PC-3 (cell line): ENCODE results near the gene GCH1. TPM values are rescaled to one million over a fixed set of nuclear protein-coding genes. Genes with fewer than 3 reads are reported as not detected.

Source experiments
- ATAC-seq: fragments of 200-7000 bp; cut with Tn5 transposase; 2 replicates; pipeline ENCODE4 v1.9.1; 2020; ENCODE audit warnings: mild to moderate bottlenecking, moderate library complexity
- BruUV-seq: library from RNA; stranded (reverse); fragments of 400-500 nt; replicated peaks from 2 replicates; lab custom pipeline; 2021; lab: Mats Ljungman, UMichigan
- CTCF ChIA-PET: fragments of 300-600 bp; sonication (Branson Sonifier 250); formaldehyde crosslinking; loops from one replicate; lab custom pipeline; 2022; ENCODE audit warnings: antibody characterized with exemption; lab: Charles Lee
- POLR2A ChIA-PET: fragments of 300-600 bp; sonication (Branson Sonifier 250); formaldehyde crosslinking; loops from one replicate; lab custom pipeline; 2022; ENCODE audit warnings: antibody characterized with exemption; ENCODE audit not compliant: unreplicated experiment; lab: Charles Lee
- DNase-seq: peaks from one replicate; pipeline ENCODE4 v3.0.0-alpha.2; 2015
- H2AFZ ChIP-seq: fragments of 300-600 bp; sonication (generic); 2 replicates; pipeline ENCODE4 v1.6.0; 2016; ENCODE audit warnings: antibody characterized with exemption, low read length
- H3F3A ChIP-seq: fragments of 300-600 bp; sonication (generic); one replicate; pipeline ENCODE4 v1.6.0; 2017; ENCODE audit warnings: antibody characterized with exemption, low read length, control low read depth, mild to moderate bottlenecking; ENCODE audit not compliant: unreplicated experiment
- H3K27ac ChIP-seq: fragments of 300-600 bp; sonication (generic); 2 replicates; pipeline ENCODE4 v1.5.1; 2016; ENCODE audit warnings: mild to moderate bottlenecking, low read length
- H3K27me3 ChIP-seq: fragments of 300-600 bp; sonication (generic); 2 replicates; pipeline ENCODE4 v1.6.1; 2016; ENCODE audit warnings: low read length, mixed read lengths
- H3K36me3 ChIP-seq: fragments of 300-600 bp; sonication (generic); 2 replicates; pipeline ENCODE4 v1.6.1; 2016; ENCODE audit warnings: low read depth, mixed run types, low read length, mixed read lengths
- H3K4me1 ChIP-seq: fragments of 300-600 bp; sonication (generic); 2 replicates; pipeline ENCODE4 v1.5.1; 2016; ENCODE audit warnings: low read length; ENCODE audit not compliant: insufficient read depth
- H3K4me2 ChIP-seq: fragments of 300-600 bp; sonication (generic); 2 replicates; pipeline ENCODE4 v1.6.0; 2016; ENCODE audit warnings: low read length
- H3K4me3 ChIP-seq: fragments of 300-600 bp; sonication (generic); 2 replicates; pipeline ENCODE4 v1.5.1; 2016; ENCODE audit warnings: mild to moderate bottlenecking, low read length, mixed read lengths
- H3K79me2 ChIP-seq: fragments of 300-600 bp; sonication (generic); 2 replicates; pipeline ENCODE4 v1.6.1; 2017; ENCODE audit warnings: low read length, mixed read lengths
- H3K9ac ChIP-seq: fragments of 300-600 bp; sonication (generic); 2 replicates; pipeline ENCODE4 v1.6.0; 2016; ENCODE audit warnings: mild to moderate bottlenecking, low read length
- H3K9me2 ChIP-seq: fragments of 300-600 bp; sonication (generic); replicated peaks from 2 replicates; pipeline ENCODE4 v1.6.1; 2016; ENCODE audit warnings: mixed run types, low read length, mixed read lengths
- H3K9me3 ChIP-seq: fragments of 300-600 bp; sonication (generic); 2 replicates; pipeline ENCODE4 v1.6.1; 2016; ENCODE audit warnings: low read length, mixed read lengths
- H4K20me1 ChIP-seq: fragments of 300-600 bp; sonication (generic); 2 replicates; pipeline ENCODE4 v1.6.1; 2016; ENCODE audit warnings: low read length, mixed read lengths
- CTCF ChIP-seq: fragments of 300-600 bp; sonication (generic); conservative IDR thresholded peaks from 2 replicates; pipeline ENCODE4 v1.5.1; 2017; ENCODE audit warnings: antibody characterized with exemption, low read depth, mild to moderate bottlenecking, low read length
- EZH2 ChIP-seq: fragments of 300-600 bp; sonication (generic); IDR thresholded peaks from one replicate; pipeline ENCODE4 v1.6.1; 2017; ENCODE audit warnings: antibody characterized with exemption, mild to moderate bottlenecking, low read length; ENCODE audit not compliant: unreplicated experiment
- EZH2phosphoT487 ChIP-seq: fragments of 300-600 bp; sonication (generic); IDR thresholded peaks from 2 replicates; pipeline ENCODE4 v1.6.1; 2018; ENCODE audit warnings: mild to moderate bottlenecking, antibody characterized with exemption, low read length, borderline replicate concordance
- intact Hi-C: fragments of 100-400 bp; cut with micrococcal nuclease; formaldehyde crosslinking; loops from 2 replicates; pipeline ENCODE4 v1.9.0; 2023
- total RNA-seq: library from RNA; depleted of rRNA; stranded (reverse); fragments of >200 nt; gene quantifications from 2 replicates; pipeline ENCODE4 v1.2.3, GENCODE V29; 2014

The GCH1 gene
- total RNA-seq, 1 experiment from 2014 or later, result 26.6 TPM

DNA sequence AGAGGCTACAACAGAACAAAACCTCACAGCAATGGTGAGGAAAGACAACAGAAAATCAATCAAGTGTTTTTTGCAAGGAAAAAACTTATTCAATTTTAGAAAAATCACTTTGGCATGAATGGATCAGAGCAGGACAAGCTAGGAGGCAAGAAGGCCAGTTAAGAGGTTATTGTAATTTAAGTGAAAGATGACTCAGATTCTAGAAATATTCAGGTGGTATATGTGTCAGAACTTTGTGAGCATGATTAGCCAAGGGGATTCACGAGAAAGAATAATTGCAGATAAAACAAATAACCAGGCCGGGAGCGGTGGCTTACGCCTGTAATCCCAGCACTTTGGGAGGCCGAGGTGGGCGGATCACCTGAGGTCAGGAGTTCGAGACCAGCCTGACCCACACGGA, 12.7 kb downstream of the GCH1 start:
- intact Hi-C loops, result no loop called here
- no peaks in the 10 kb centered on the region for H4K20me1 ChIP-seq
- H3K27ac ChIP-seq, result no peak overlapping the region
- H3K36me3 ChIP-seq, result no peaks in the 10 kb centered on the region
- H3F3A ChIP-seq, result no peaks in the 10 kb centered on the region
- BruUV-seq, result no TSS peak
- H3K9me3 ChIP-seq, result no peaks in the 10 kb centered on the region
- POLR2A ChIA-PET, result no interaction called here
- H3K4me2 ChIP-seq, result no peak overlapping the region
- no peaks in the 10 kb centered on the region for H3K9me2 ChIP-seq
- DNase-seq (peak; percentile 36), ATAC-seq (no peak; the same call in 1 of the 2 replicates)
- no peak overlapping the region for H3K9ac ChIP-seq
- H3K27me3 ChIP-seq, result no peaks in the 10 kb centered on the region
- CTCF ChIA-PET, result no interaction called here
- TF ChIP-seq EZH2phosphoT487, result no peak
- H3K4me1 ChIP-seq, result peaks cover 3% of the 10 kb centered on the region; the same call in 1 of the 2 replicates
- H3K79me2 ChIP-seq, result peaks cover 14% of the 10 kb centered on the region; the same call in 1 of the 2 replicates
- no peak overlapping the region for H3K4me3 ChIP-seq
- H2AFZ ChIP-seq, result no peak overlapping the region

DNA sequence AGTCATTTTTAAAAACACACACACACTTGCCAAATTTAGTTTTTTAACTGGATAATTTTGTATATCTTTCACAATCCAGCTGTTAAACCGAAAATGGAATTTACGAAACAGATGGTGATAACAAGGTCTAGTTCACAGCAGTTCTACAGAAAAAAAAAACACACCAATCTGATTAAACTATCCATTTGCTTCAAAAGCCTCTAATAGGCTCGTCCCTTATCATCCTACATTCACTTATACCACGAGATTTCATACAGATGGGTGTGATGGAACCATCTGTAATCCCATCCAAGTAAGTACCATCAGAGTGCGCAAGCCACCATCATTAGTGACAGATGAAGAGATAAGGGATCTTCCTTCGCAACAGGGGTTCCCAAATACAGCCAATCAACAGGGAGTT, 20.1 kb downstream of the GCH1 start:
- intact Hi-C loops, result no loop called here
- ChIA-PET CTCF (no interaction called here), POLR2A (no interaction called here)
- BruUV-seq, result no TSS peak
- Histone ChIP-seq H3K27me3 (no peaks in the 10 kb centered on the region), H3K79me2 (no peaks in the 10 kb centered on the region), H3K9me2 (no peaks in the 10 kb centered on the region), H2AFZ (no peak overlapping the region), H3K9ac (no peak overlapping the region), H3F3A (no peaks in the 10 kb centered on the region), H3K27ac (no peak overlapping the region), H3K9me3 (no peaks in the 10 kb centered on the region), H3K4me1 (no peaks in the 10 kb centered on the region), H3K4me3 (no peak overlapping the region), H3K4me2 (no peak overlapping the region), H3K36me3 (no peaks in the 10 kb centered on the region), H4K20me1 (no peaks in the 10 kb centered on the region)
- DNase-seq, result no peak
- no peak for TF ChIP-seq CTCF
- no peak for TF ChIP-seq EZH2
- ATAC-seq, result no peak

DNA sequence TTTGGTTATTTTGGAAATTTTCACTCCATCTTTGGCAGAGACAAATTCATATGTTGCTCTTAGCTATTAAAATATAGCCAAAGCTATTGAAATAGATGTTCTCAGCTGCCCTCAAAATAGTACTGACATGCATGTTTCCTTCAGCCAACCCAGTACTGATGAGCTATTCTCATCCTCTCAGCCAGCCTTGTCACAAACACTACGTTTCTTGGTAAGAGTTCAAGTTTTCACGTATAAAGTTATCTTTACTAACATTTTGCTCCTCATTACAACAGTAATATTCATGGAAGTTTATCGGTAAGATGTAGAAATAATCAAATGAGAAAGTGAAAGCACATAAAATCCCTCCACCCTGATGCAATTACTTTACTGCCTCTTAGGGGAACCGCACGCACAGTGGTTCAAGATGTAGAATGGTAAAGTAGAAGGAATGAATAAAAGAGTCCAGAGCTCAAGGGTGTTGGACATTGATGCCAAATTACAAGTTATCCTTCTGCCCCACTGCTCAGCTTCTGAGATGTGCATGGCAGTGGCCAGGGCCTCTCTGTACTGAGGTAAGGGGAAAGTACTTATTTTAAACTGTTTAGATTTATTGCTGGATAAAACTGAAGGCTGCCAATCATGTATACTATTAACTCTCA, 20.7 kb downstream of the GCH1 start:
- Histone ChIP-seq H3K9me2 (no peaks in the 10 kb centered on the region), H3K36me3 (no peaks in the 10 kb centered on the region), H3F3A (no peaks in the 10 kb centered on the region), H3K4me1 (no peaks in the 10 kb centered on the region), H3K27ac (no peak overlapping the region), H2AFZ (no peak overlapping the region), H3K4me2 (no peak overlapping the region), H3K79me2 (no peaks in the 10 kb centered on the region), H4K20me1 (no peaks in the 10 kb centered on the region), H3K4me3 (no peak overlapping the region), H3K9me3 (no peaks in the 10 kb centered on the region), H3K27me3 (no peaks in the 10 kb centered on the region), H3K9ac (no peak overlapping the region)
- TF ChIP-seq EZH2 (no peak), EZH2phosphoT487 (no peak), CTCF (no peak)
- no TSS peak for BruUV-seq
- intact Hi-C loops, result no loop called here
- ChIA-PET CTCF (interaction anchor here (0.6 kb wide), 1 partner anchor 318 kb away, joined by 4 read pairs; no protein-coding TSS in a partner anchor), POLR2A (no interaction called here)
- DNase-seq (no peak), ATAC-seq (no peak)
